Gastrocnemius medialis (tissue), 4 donors: ENCODE data around the gene CLEC3B. TPM values are rescaled to one million over a fixed set of nuclear protein-coding genes. Genes with fewer than 3 reads are reported as not detected.

Experiments used
- ATAC-seq, 2 donors: fragments of 150-250 bp; one replicate each; pipeline ENCODE4 v1.9.1; 2016
- DNase-seq, 2 donors: peaks; one replicate each; pipeline ENCODE4 v3.0.0-alpha.2; 2019
- H3K27ac ChIP-seq, 4 donors: fragments of 200-600 bp; sonication (generic); 1 replicate in 1 of 4; 2 replicates in 3 of 4; pipeline ENCODE4 v1.5.1; 2016 to 2018; ENCODE audit warnings: mild to moderate bottlenecking in 2 of 4, moderate library complexity in 1 of 4
- H3K27me3 ChIP-seq, 3 donors: fragments of 200-600 bp; sonication (generic) in 2 of 3; 1 replicate in 1 of 3; 2 replicates in 2 of 3; pipeline versions ENCODE4 v1.5.1 to v1.6.0; 2016 to 2019; ENCODE audit warnings: mild to moderate bottlenecking in 1 of 3, moderate library complexity in 1 of 3
- H3K36me3 ChIP-seq, 2 donors: fragments of 200-600 bp; sonication (generic) in 1 of 2; one replicate each; pipeline ENCODE4 v1.5.1; 2017 to 2018
- H3K4me1 ChIP-seq, 2 donors: fragments of 200-600 bp; sonication (generic) in 1 of 2; one replicate each; pipeline ENCODE4 v1.5.1; 2016 to 2017; ENCODE audit warnings: mild to moderate bottlenecking in 2 of 2
- H3K4me3 ChIP-seq, 4 donors: fragments of 200-600 bp; sonication (generic) in 3 of 4; 1 replicate in 1 of 4; 2 replicates in 3 of 4; pipeline ENCODE4 v1.5.1; 2016 to 2019; ENCODE audit warnings: mild to moderate bottlenecking in 2 of 4
- H3K9me3 ChIP-seq, 3 donors: fragments of 200-600 bp; sonication (generic) in 2 of 3; 1 replicate in 1 of 3; 2 replicates in 2 of 3; pipeline ENCODE4 v1.5.1; 2016 to 2019
- POLR2A ChIP-seq, 2 donors: fragments of 450-650 bp; IDR thresholded peaks; one replicate each; pipeline ENCODE4 v1.6.1; 2017; ENCODE audit warnings: antibody characterized with exemption in 2 of 2, mild to moderate bottlenecking in 2 of 2, moderate library complexity in 2 of 2
- in situ Hi-C, 4 donors: fragments of 200-750 bp; cut with MboI; loops; one replicate each; pipeline versions ENCODE4 v1.15.0 to v1.8.0; 2017; ENCODE audit warnings: low sequenced_read_pairs in 4 of 4
- intact Hi-C: fragments of 100-400 bp; cut with DNase I; formaldehyde crosslinking; loops from one replicate; pipeline ENCODE4 v1.15.1; 2023; ENCODE audit warnings: low total_unique reads
- total RNA-seq, 4 donors: library from RNA; depleted of rRNA; stranded (reverse); fragments of >200 nt; gene quantifications; one replicate each; pipeline versions ENCODE4 v1.1.0 to v1.2.3, GENCODE V29; 2016
- TF ChIP-seq, protein P1 (sequence below), 5 experiments: fragments of 450-650 bp in 3 of 5; fragments of 200-600 bp in 2 of 5; sonication (generic) in 2 of 5; IDR thresholded peaks in 4 of 5; conservative IDR thresholded peaks in 1 of 5; 1 replicate in 4 of 5; 2 replicates in 1 of 5; pipeline ENCODE4 v1.5.1; 2016 to 2019; ENCODE audit warnings: antibody characterized with exemption in 5 of 5, mild to moderate bottlenecking in 3 of 5, moderate library complexity in 3 of 5

CLEC3B gene
- total RNA-seq, 4 donors from 2014 or later, result 14.5 to 23.4 (median 20.7) TPM

DNA sequence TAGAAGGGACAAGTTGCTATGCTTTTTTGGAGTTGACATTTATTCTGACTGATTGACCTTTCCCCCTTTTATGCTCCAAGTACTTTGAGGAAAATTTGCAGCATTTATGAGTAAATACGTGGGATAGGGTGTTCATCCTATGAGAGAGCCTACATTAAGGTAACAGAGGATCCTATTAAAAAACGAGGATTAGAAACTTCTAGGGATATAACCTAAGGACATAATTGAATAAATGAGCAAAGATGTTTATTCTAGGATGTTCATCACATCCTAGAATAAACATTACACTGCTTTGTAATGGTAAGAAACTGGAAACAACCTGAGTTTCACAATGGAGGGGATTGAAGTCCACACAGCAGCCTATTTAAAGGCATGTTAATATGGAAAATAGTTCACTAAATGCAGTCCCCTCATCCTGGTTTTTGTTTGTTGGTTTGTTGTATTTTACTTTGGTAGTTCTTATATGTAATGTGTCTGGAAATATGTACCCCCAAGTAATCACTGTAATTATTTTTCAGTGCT lies 23.9 kb upstream of the CLEC3B start:
- Histone ChIP-seq H3K27me3 (no peaks in the 10 kb centered on the region), H3K4me3 (no peak overlapping the region), H3K27ac (peak overlapping the region; percentile 64 to 89 (median 76)), H3K4me1 (peaks cover 19 to 41% of the 10 kb centered on the region in 2 donors), H3K36me3 (peaks cover 0 to 38% of the 10 kb centered on the region in 2 donors), H3K9me3 (no peaks in the 10 kb centered on the region)
- intact Hi-C loops (no loop called here), in situ Hi-C loops (no loop called here)
- TF ChIP-seq, protein P1, sequence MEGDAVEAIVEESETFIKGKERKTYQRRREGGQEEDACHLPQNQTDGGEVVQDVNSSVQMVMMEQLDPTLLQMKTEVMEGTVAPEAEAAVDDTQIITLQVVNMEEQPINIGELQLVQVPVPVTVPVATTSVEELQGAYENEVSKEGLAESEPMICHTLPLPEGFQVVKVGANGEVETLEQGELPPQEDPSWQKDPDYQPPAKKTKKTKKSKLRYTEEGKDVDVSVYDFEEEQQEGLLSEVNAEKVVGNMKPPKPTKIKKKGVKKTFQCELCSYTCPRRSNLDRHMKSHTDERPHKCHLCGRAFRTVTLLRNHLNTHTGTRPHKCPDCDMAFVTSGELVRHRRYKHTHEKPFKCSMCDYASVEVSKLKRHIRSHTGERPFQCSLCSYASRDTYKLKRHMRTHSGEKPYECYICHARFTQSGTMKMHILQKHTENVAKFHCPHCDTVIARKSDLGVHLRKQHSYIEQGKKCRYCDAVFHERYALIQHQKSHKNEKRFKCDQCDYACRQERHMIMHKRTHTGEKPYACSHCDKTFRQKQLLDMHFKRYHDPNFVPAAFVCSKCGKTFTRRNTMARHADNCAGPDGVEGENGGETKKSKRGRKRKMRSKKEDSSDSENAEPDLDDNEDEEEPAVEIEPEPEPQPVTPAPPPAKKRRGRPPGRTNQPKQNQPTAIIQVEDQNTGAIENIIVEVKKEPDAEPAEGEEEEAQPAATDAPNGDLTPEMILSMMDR (IDR thresholded peaks at IDR 0.05 in 4 of 5, conservative IDR thresholded peaks at IDR 0.05 in 1 of 5), result peak in 1 of 5 experiments; percentile 2
- TF ChIP-seq POLR2A (IDR thresholded peaks at IDR 0.05), result no peak
- no peak for DNase-seq
- peak in 1 of 2 donors; percentile 50 for ATAC-seq

DNA sequence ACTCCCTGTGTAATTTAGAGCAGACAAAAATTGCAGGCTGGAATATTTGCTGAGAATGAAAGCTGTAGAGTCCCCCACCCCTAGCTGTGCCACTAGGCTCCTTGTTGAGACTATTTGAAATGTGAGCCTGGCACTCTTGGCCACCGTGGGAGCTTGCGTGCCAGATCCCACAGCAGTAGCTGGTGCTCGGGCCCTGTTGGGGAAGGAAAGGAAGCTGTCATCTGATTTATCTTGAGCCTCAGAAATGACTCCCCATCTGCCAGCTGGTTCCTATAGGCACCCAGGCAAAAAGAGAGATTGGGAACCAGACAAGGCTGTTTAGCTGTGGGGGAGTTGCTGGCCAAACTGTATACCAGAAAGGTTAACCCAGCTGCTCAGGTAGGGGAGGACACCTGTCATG lies 23.4 kb upstream of the CLEC3B start:
- H3K4me1 ChIP-seq, result peaks cover 25 to 46% of the 10 kb centered on the region in 2 donors
- ATAC-seq (peak; percentile 53 to 60), DNase-seq (peak in 1 of 2 donors; percentile 59)

DNA sequence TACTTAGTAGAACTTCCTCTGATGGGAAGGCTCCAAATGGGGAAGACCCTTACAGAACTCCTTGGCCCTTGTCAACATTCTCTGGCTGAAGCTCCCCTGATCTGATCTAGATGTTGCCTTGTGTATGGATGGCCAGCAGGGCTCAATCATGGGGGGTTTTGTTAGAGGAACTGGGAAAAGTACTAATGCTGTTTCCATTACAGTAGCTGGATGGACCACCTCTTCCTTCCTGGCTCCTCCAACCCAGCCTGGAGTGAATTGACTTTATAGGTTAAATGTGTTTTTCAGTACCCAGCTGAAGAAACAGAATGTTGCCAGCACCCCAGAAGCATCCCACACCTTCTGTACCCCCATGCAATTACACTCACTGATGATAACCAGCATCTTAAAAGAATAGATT lies 22.7 kb upstream of the CLEC3B start:
- no peak for TF ChIP-seq POLR2A (IDR thresholded peaks at IDR 0.05)
- TF ChIP-seq, protein P1 (IDR thresholded peaks at IDR 0.05 in 4 of 5, conservative IDR thresholded peaks at IDR 0.05 in 1 of 5), result no peak
- Histone ChIP-seq H3K27ac (peak overlapping the region; percentile 64 to 89 (median 76)), H3K9me3 (no peaks in the 10 kb centered on the region), H3K4me1 (peaks cover 30 to 50% of the 10 kb centered on the region in 2 donors), H3K36me3 (peaks cover 0 to 33% of the 10 kb centered on the region in 2 donors), H3K27me3 (no peaks in the 10 kb centered on the region), H3K4me3 (no peak overlapping the region)
- intact Hi-C loops (no loop called here), in situ Hi-C loops (no loop called here)
- DNase-seq, result no peak
- ATAC-seq, result no peak

More for the DNA sequence above, 23.4 kb upstream of the CLEC3B start:
- no peaks in the 10 kb centered on the region for H3K27me3 ChIP-seq
- peak overlapping the region; percentile 64 to 89 (median 76) for H3K27ac ChIP-seq
- no peak overlapping the region for H3K4me3 ChIP-seq
- H3K36me3 ChIP-seq, result peaks cover 0 to 34% of the 10 kb centered on the region in 2 donors
- H3K9me3 ChIP-seq, result no peaks in the 10 kb centered on the region
- in situ Hi-C loops (no loop called here), intact Hi-C loops (no loop called here)
- TF ChIP-seq, protein P1 (IDR thresholded peaks at IDR 0.05 in 4 of 5, conservative IDR thresholded peaks at IDR 0.05 in 1 of 5), result no peak
- no peak for TF ChIP-seq POLR2A (IDR thresholded peaks at IDR 0.05)

DNA sequence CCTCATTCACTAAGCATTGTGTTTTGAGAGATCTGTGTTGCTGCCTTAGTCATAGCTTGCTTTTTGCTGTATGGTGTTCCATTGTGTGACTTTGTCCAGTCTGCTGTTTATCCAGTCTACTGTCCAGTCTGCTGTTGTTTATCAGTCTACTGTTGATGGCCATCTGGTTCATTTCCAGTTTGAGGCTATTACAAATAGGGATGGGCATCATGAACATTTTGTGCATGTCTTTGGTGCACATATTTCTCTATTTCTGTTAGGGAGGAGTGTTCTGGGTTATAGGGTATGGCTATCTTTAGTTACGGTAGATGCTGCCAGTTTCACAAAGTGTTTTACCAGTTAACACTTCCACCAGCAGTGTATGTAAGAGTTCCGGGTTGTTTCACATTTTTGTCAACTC lies 22.2 kb upstream of the CLEC3B start:
- H3K4me3 ChIP-seq, result no peak overlapping the region
- H3K27me3 ChIP-seq, result no peaks in the 10 kb centered on the region
- DNase-seq (no peak), ATAC-seq (peak; percentile 23 to 86)
- in situ Hi-C loops (no loop called here), intact Hi-C loops (no loop called here)
- TF ChIP-seq, protein P1 (IDR thresholded peaks at IDR 0.05 in 4 of 5, conservative IDR thresholded peaks at IDR 0.05 in 1 of 5), result no peak
- no peak for TF ChIP-seq POLR2A (IDR thresholded peaks at IDR 0.05)
- H3K36me3 ChIP-seq, result peaks cover 0 to 30% of the 10 kb centered on the region in 2 donors
- no peaks in the 10 kb centered on the region for H3K9me3 ChIP-seq
- H3K4me1 ChIP-seq, result peaks cover 35 to 54% of the 10 kb centered on the region in 2 donors
- peak overlapping the region; percentile 64 to 89 (median 76) for H3K27ac ChIP-seq
